ENCODE measurements around the gene NFATC4. TPM values are rescaled to one million over a fixed set of nuclear protein-coding genes. Genes with fewer than 3 reads are reported as not detected.

NFATC4 gene
- total RNA-seq, 1 donor from 2014 or later = 28.4 TPM

- DNase-seq (ENCODE audit: missing footprints) = no peak
- ATAC-seq = peak; percentile 60
- intact Hi-C loops (cut with DNase I) = loop anchor here (1.0 kb wide), 1 partner anchor 31 kb away; no protein-coding TSS in a partner anchor
Measured at GRCh38 chr14:24398293-24398652, 30.3 kb downstream of the NFATC4 start.

- ATAC-seq (peak; percentile 77), DNase-seq (ENCODE audit: missing footprints) (peak; percentile 76)
- intact Hi-C loops (cut with DNase I) = loop anchor here (1.0 kb wide), 1 partner anchor 32 kb away; no protein-coding TSS in a partner anchor
Measured at GRCh38 chr14:24398653-24399446, 30.9 kb downstream of the NFATC4 start, which contains the start of gene NYNRIN. NYNRIN (plus strand) TSS chr14:24399003; CDS start chr14:24399247, 244 bp downstream.

- ATAC-seq (no peak), DNase-seq (ENCODE audit: missing footprints) (no peak)
- intact Hi-C loops (cut with DNase I) = no loop called here
Measured at GRCh38 chr14:24399447-24399822, 31.5 kb downstream of the NFATC4 start.

GRCh38 chr14:24399999-24400718 is 32.2 kb downstream of the NFATC4 start:
- DNase-seq (ENCODE audit: missing footprints) = no peak
- intact Hi-C loops (cut with DNase I) = no loop called here
- no peak for ATAC-seq

GRCh38 chr14:24401810-24402702 is 34.1 kb downstream of the NFATC4 start:
- intact Hi-C loops (cut with DNase I) = loop anchor here (2.0 kb wide), 1 partner anchor 29 kb away; no protein-coding TSS in a partner anchor
- ATAC-seq (no peak), DNase-seq (ENCODE audit: missing footprints) (no peak)

- intact Hi-C loops (cut with DNase I) = loop anchor here (2.0 kb wide), 1 partner anchor 27 kb away; no protein-coding TSS in a partner anchor
- peak; percentile 33 for ATAC-seq
- DNase-seq (ENCODE audit: missing footprints) = no peak
Measured at GRCh38 chr14:24403294-24403998, 35.5 kb downstream of the NFATC4 start.

GRCh38 chr14:24404814-24405213 is 36.8 kb downstream of the NFATC4 start:
- ATAC-seq (no peak), DNase-seq (ENCODE audit: missing footprints) (no peak)
- intact Hi-C loops (cut with DNase I) = no loop called here

GRCh38 chr14:24406416-24406815 is 38.4 kb downstream of the NFATC4 start:
- intact Hi-C loops (cut with DNase I) = no loop called here
- ATAC-seq = no peak
- DNase-seq (ENCODE audit: missing footprints) = no peak

- intact Hi-C loops (cut with DNase I) = no loop called here
- no peak for ATAC-seq
- DNase-seq (ENCODE audit: missing footprints) = no peak
Measured at GRCh38 chr14:24407608-24408325, 39.8 kb downstream of the NFATC4 start.

GRCh38 chr14:24408764-24409163 is 40.8 kb downstream of the NFATC4 start:
- no peak for ATAC-seq
- intact Hi-C loops (cut with DNase I) = no loop called here
- DNase-seq (ENCODE audit: missing footprints) = no peak

- ATAC-seq (no peak), DNase-seq (ENCODE audit: missing footprints) (no peak)
- intact Hi-C loops (cut with DNase I) = no loop called here
Measured at GRCh38 chr14:24409192-24409591, 41.2 kb downstream of the NFATC4 start.

GRCh38 chr14:24409956-24410355 is 42.0 kb downstream of the NFATC4 start:
- DNase-seq (ENCODE audit: missing footprints) (no peak), ATAC-seq (no peak)
- intact Hi-C loops (cut with DNase I) = no loop called here

- intact Hi-C loops (cut with DNase I) = no loop called here
- DNase-seq (ENCODE audit: missing footprints) (no peak), ATAC-seq (no peak)
Measured at GRCh38 chr14:24411443-24412389, 43.7 kb downstream of the NFATC4 start.

- intact Hi-C loops (cut with DNase I) = no loop called here
- DNase-seq (ENCODE audit: missing footprints) (no peak), ATAC-seq (no peak)
Measured at GRCh38 chr14:24414077-24414476, 46.1 kb downstream of the NFATC4 start.

GRCh38 chr14:24414732-24415420 is 46.9 kb downstream of the NFATC4 start:
- no peak for ATAC-seq
- DNase-seq (ENCODE audit: missing footprints) = no peak
- intact Hi-C loops (cut with DNase I) = no loop called here

All from Right ventricle myocardium inferior (tissue), 1 donor.